OCI-LY3 (cell line): Measurements from ENCODE around the gene SHROOM4.

Source experiments
- H2AFZ ChIP-seq: fragments of 200-600, 300-600 bp; shearing (Covaris generic); 2 replicates; pipeline ENCODE4 v1.6.0; 2014; ENCODE audit warnings: antibody characterized with exemption, low read depth, low read length
- H3K27ac ChIP-seq: fragments of 200-600, 300-600 bp; sonication (generic); 2 replicates; pipeline ENCODE4 v1.5.1; 2014; ENCODE audit warnings: mild to moderate bottlenecking, low read length, moderate library complexity, mixed read lengths
- H3K27me3 ChIP-seq: fragments of 200-600, 300-600 bp; sonication (generic); 2 replicates; pipeline ENCODE4 v1.6.1; 2014; ENCODE audit warnings: low read depth, low read length, mixed read lengths
- H3K36me3 ChIP-seq: fragments of 200-600, 300-600 bp; sonication (generic); replicated peaks from 2 replicates; pipeline ENCODE3; 2014; ENCODE audit warnings: low read depth, low read length, mixed read lengths
- H3K4me1 ChIP-seq: fragments of 300-600, 200-600 bp; sonication (generic); 2 replicates; pipeline ENCODE4 v1.6.1; 2014; ENCODE audit warnings: low read length, mixed read lengths
- H3K4me2 ChIP-seq: fragments of 200-600, 300-600 bp; sonication (generic); 2 replicates; pipeline ENCODE4 v1.6.1; 2014; ENCODE audit warnings: low read length, mixed read lengths
- H3K4me3 ChIP-seq: fragments of 300-600, 200-600 bp; sonication (generic); 2 replicates; pipeline ENCODE4 v1.5.1; 2014; ENCODE audit warnings: antibody characterized with exemption, mild to moderate bottlenecking, low read length, moderate library complexity
- H3K79me2 ChIP-seq: fragments of 300-600, 200-600 bp; shearing (Covaris generic); 2 replicates; pipeline ENCODE4 v1.6.1; 2014; ENCODE audit warnings: mild to moderate bottlenecking, low read length, mixed read lengths
- H3K9ac ChIP-seq: fragments of 300-600, 200-600 bp; shearing (Covaris generic); 2 replicates; pipeline ENCODE4 v1.6.0; 2014; ENCODE audit warnings: mild to moderate bottlenecking, low read length, moderate library complexity
- H3K9me3 ChIP-seq: fragments of 200-600, 300-600 bp; shearing (Covaris generic); 2 replicates; pipeline ENCODE4 v1.6.1; 2014; ENCODE audit warnings: low read length, mixed read lengths; ENCODE audit not compliant: insufficient read depth
- H4K20me1 ChIP-seq: fragments of 200-600, 300-600 bp; sonication (generic); 2 replicates; pipeline ENCODE4 v1.6.1; 2016; ENCODE audit warnings: low read length, mixed read lengths; ENCODE audit not compliant: insufficient read depth
- EZH2phosphoT487 ChIP-seq: fragments of 200-600 bp; shearing (Covaris generic); IDR thresholded peaks from 2 replicates; pipeline ENCODE4 v1.6.1; 2018; ENCODE audit warnings: antibody characterized with exemption, mixed run types, low read depth
- TF ChIP-seq, protein P1 (sequence below): fragments of 200-600, 300-600 bp; sonication (generic); IDR thresholded peaks from 2 replicates; pipeline ENCODE4 v1.5.1; 2014; ENCODE audit warnings: antibody characterized with exemption, low read length, low read depth

Gene SHROOM4

DNA sequence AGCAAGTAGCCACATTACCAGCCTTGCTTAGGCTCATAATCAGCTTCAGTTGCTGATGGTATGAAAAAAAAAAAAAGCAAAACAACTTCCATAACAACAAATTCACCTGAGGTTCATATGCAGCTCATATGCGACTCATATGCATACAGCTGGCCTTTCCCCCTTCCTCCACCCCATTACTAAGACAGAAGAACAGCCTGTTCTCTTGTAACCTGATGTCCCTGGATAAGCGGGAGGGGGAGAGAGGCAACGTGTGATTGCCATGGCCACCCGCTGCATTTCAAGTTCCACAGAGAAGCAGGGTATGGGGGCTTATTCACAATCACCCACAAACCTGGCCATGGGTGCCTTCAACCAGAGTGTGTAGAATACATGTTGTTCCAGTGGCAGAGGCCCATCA is 248.3 kb downstream of the SHROOM4 start:
- Histone ChIP-seq H4K20me1 (no peaks in the 10 kb centered on the region), H3K4me2 (no peak overlapping the region), H3K27me3 (no peaks in the 10 kb centered on the region), H3K4me3 (no peak overlapping the region), H3K9ac (no peak overlapping the region), H3K79me2 (no peaks in the 10 kb centered on the region), H3K4me1 (no peaks in the 10 kb centered on the region), H3K36me3 (no peaks in the 10 kb centered on the region), H3K27ac (no peak overlapping the region), H3K9me3 (no peaks in the 10 kb centered on the region), H2AFZ (no peak overlapping the region)
- no peak for TF ChIP-seq EZH2phosphoT487
- TF ChIP-seq, protein P1, sequence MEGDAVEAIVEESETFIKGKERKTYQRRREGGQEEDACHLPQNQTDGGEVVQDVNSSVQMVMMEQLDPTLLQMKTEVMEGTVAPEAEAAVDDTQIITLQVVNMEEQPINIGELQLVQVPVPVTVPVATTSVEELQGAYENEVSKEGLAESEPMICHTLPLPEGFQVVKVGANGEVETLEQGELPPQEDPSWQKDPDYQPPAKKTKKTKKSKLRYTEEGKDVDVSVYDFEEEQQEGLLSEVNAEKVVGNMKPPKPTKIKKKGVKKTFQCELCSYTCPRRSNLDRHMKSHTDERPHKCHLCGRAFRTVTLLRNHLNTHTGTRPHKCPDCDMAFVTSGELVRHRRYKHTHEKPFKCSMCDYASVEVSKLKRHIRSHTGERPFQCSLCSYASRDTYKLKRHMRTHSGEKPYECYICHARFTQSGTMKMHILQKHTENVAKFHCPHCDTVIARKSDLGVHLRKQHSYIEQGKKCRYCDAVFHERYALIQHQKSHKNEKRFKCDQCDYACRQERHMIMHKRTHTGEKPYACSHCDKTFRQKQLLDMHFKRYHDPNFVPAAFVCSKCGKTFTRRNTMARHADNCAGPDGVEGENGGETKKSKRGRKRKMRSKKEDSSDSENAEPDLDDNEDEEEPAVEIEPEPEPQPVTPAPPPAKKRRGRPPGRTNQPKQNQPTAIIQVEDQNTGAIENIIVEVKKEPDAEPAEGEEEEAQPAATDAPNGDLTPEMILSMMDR, result no peak
